H1 (cell line): Measurements from ENCODE around the gene LRP1-AS. TPM values are rescaled to one million over a fixed set of nuclear protein-coding genes. Genes with fewer than 3 reads are reported as not detected.

ENCODE experiments used
- CTCF ChIA-PET: fragments of 300-600 bp; sonication (Branson Sonifier 250); formaldehyde crosslinking; loops from one replicate; lab custom pipeline; 2021; ENCODE audit not compliant: partially characterized antibody; lab: Charles Lee
- POLR2A ChIA-PET: fragments of 300-600 bp; sonication (Branson Sonifier 250); formaldehyde crosslinking; loops from one replicate; lab custom pipeline; 2021; ENCODE audit warnings: inconsistent platforms; ENCODE audit not compliant: partially characterized antibody; lab: Charles Lee
- DNase-seq, 2 experiments: peaks; one replicate each; pipeline versions ENCODE4 v3.0.0 to v3.0.0-alpha.2; 2010 to 2022; ENCODE audit warnings: low spot score in 2 of 2, low read depth in 1 of 2, mixed read lengths in 1 of 2
- FAIRE-seq: peaks from 2 replicates; lab custom pipeline; 2011; peaks lifted over from hg19 to GRCh38; lab: Jason Lieb, UNC
- H2AFZ ChIP-seq: 2 replicates; pipeline ENCODE4 v1.8.1; 2012; ENCODE audit warnings: low read length, inconsistent platforms
- H2AK5ac ChIP-seq: 2 replicates; pipeline ENCODE4 v1.6.1; 2013; ENCODE audit warnings: low read depth, low read length
- H2BK120ac ChIP-seq: replicated peaks from 2 replicates; pipeline ENCODE3; 2013; ENCODE audit warnings: low read depth, low read length, inconsistent platforms
- H2BK12ac ChIP-seq: 2 replicates; pipeline ENCODE4 v1.6.1; 2013; ENCODE audit warnings: low read depth, low read length
- H2BK15ac ChIP-seq: 2 replicates; pipeline ENCODE4 v1.6.1; 2013; ENCODE audit warnings: low read length
- H2BK20ac ChIP-seq: 2 replicates; pipeline ENCODE4 v1.6.1; 2013; ENCODE audit warnings: low read length
- H2BK5ac ChIP-seq: 2 replicates; pipeline ENCODE4 v1.6.1; 2013; ENCODE audit warnings: low read depth, low read length
- H3K14ac ChIP-seq: 2 replicates; pipeline ENCODE4 v1.6.1; 2013; ENCODE audit warnings: inconsistent platforms; ENCODE audit not compliant: insufficient read length
- H3K18ac ChIP-seq: 2 replicates; pipeline ENCODE4 v1.6.1; 2013; ENCODE audit warnings: low read length; ENCODE audit errors: extremely low read depth
- H3K23ac ChIP-seq: 2 replicates; pipeline ENCODE4 v1.6.1; 2013; ENCODE audit warnings: inconsistent platforms; ENCODE audit not compliant: insufficient read length
- H3K23me2 ChIP-seq: 2 replicates; pipeline ENCODE4 v1.6.1; 2013; ENCODE audit warnings: low read depth, low read length
- H3K27ac ChIP-seq: 2 replicates; pipeline ENCODE4 v1.6.1; 2011; ENCODE audit warnings: low read depth, low read length, inconsistent platforms
- H3K27me3 ChIP-seq, 4 experiments: replicated peaks in 1 of 4; 1 replicate in 1 of 4; 2 replicates in 3 of 4; pipeline versions ENCODE4 v1.6.1 to v1.8.1; 2011 to 2013; ENCODE audit warnings: low read length in 3 of 4, mild to moderate bottlenecking in 3 of 4, inconsistent platforms in 2 of 4, mixed read lengths in 2 of 4, moderate library complexity in 1 of 4; ENCODE audit not compliant: control insufficient read depth in 3 of 4, insufficient read depth in 3 of 4; ENCODE audit errors: extremely low read depth in 1 of 4
- H3K36me3 ChIP-seq, 4 experiments: 2 replicates each; pipeline versions ENCODE4 v1.6.1 to v1.8.1; 2011 to 2013; ENCODE audit warnings: mild to moderate bottlenecking in 4 of 4, low read length in 3 of 4, moderate library complexity in 2 of 4, control low read depth in 1 of 4, inconsistent platforms in 1 of 4; ENCODE audit not compliant: insufficient read depth in 4 of 4, control insufficient read depth in 2 of 4
- H3K4ac ChIP-seq: replicated peaks from 2 replicates; pipeline ENCODE3; 2013; ENCODE audit warnings: low read length, low read depth, mixed read lengths, inconsistent platforms; ENCODE audit not compliant: insufficient read length
- H3K4me1 ChIP-seq, 4 experiments: replicated peaks in 1 of 4; 1 replicate in 1 of 4; 2 replicates in 3 of 4; pipeline versions ENCODE4 v1.6.1 to v1.8.1; 2011 to 2013; ENCODE audit warnings: low read length in 3 of 4, inconsistent platforms in 2 of 4, mixed read lengths in 1 of 4; ENCODE audit not compliant: insufficient read depth in 4 of 4, control insufficient read depth in 3 of 4
- H3K4me2 ChIP-seq, 2 experiments: 2 replicates each; pipeline versions ENCODE4 v1.6.1 to v1.8.1; 2011 to 2013; ENCODE audit warnings: low read depth in 2 of 2, low read length in 2 of 2, control low read depth in 1 of 2, inconsistent platforms in 1 of 2, mild to moderate bottlenecking in 1 of 2; ENCODE audit not compliant: insufficient read depth in 1 of 2
- H3K4me3 ChIP-seq, 4 experiments: fragments of 200-600, 300-600 bp in 1 of 4; sonication (generic), shearing (Covaris generic), sonication (Bioruptor Twin) in 1 of 4; 2 replicates each; pipeline versions ENCODE4 v1.5.1 to v1.8.1; 2011 to 2016; ENCODE audit warnings: low read length in 4 of 4, low read depth in 3 of 4, control low read depth in 2 of 4, inconsistent platforms in 2 of 4, mild to moderate bottlenecking in 2 of 4, mixed read lengths in 1 of 4, moderate library complexity in 1 of 4; ENCODE audit not compliant: insufficient read depth in 2 of 4; ENCODE audit errors: extremely low read depth in 1 of 4
- H3K56ac ChIP-seq: replicated peaks from 2 replicates; pipeline ENCODE3; 2013; ENCODE audit warnings: low read depth, mild to moderate bottlenecking, mixed read lengths, low read length, inconsistent platforms; ENCODE audit not compliant: insufficient read length
- H3K79me1 ChIP-seq: 2 replicates; pipeline ENCODE4 v1.6.1; 2013; ENCODE audit warnings: low read depth, low read length, control low read depth
- H3K79me2 ChIP-seq, 2 experiments: 2 replicates each; pipeline versions ENCODE4 v1.6.1 to v1.8.1; 2012 to 2013; ENCODE audit warnings: low read length in 2 of 2, mild to moderate bottlenecking in 2 of 2, inconsistent platforms in 1 of 2; ENCODE audit not compliant: insufficient read depth in 2 of 2, control insufficient read depth in 1 of 2
- H3K9ac ChIP-seq, 4 experiments: replicated peaks in 1 of 4; 1 replicate in 1 of 4; 2 replicates in 3 of 4; pipeline versions ENCODE4 v1.6.1 to v1.8.1; 2011 to 2013; ENCODE audit warnings: low read depth in 3 of 4, low read length in 3 of 4, control low read depth in 2 of 4, mild to moderate bottlenecking in 2 of 4, moderate library complexity in 2 of 4, inconsistent platforms in 1 of 4; ENCODE audit errors: extremely low read depth in 1 of 4
- H3K9me3 ChIP-seq, 2 experiments: 2 replicates each; pipeline versions ENCODE4 v1.6.1 to v1.8.1; 2012 to 2013; ENCODE audit warnings: mild to moderate bottlenecking in 2 of 2, moderate library complexity in 2 of 2, control low read depth in 1 of 2, inconsistent platforms in 1 of 2, low read depth in 1 of 2, low read length in 1 of 2, mixed read lengths in 1 of 2; ENCODE audit not compliant: insufficient read depth in 2 of 2
- H4K20me1 ChIP-seq, 2 experiments: replicated peaks in 1 of 2; 2 replicates each; pipeline versions ENCODE3 to v1.8.1; 2011 to 2013; ENCODE audit warnings: inconsistent platforms in 2 of 2, low read length in 2 of 2, mild to moderate bottlenecking in 1 of 2; ENCODE audit not compliant: insufficient read depth in 2 of 2, control insufficient read depth in 1 of 2
- H4K5ac ChIP-seq: 2 replicates; pipeline ENCODE4 v1.6.1; 2013; ENCODE audit warnings: low read length, low read depth, mixed read lengths, inconsistent platforms; ENCODE audit not compliant: insufficient read length
- H4K8ac ChIP-seq: 2 replicates; pipeline ENCODE4 v1.8.0; 2013; ENCODE audit warnings: mild to moderate bottlenecking, moderate library complexity, low read length, inconsistent platforms; ENCODE audit not compliant: insufficient read depth; ENCODE audit errors: extremely low read depth
- H4K91ac ChIP-seq: replicated peaks from 2 replicates; pipeline ENCODE3; 2013; ENCODE audit warnings: low read length, mixed read lengths, inconsistent platforms; ENCODE audit not compliant: insufficient read length
- ATF3 ChIP-seq: IDR thresholded peaks from 2 replicates; pipeline ENCODE4 v1.6.1; 2011; ENCODE audit warnings: low read depth, mild to moderate bottlenecking, low read length; ENCODE audit not compliant: insufficient read depth
- CBX5 ChIP-seq: fragments of 300-800, 300-1000 bp; sonication (generic); IDR thresholded peaks from 2 replicates; pipeline ENCODE4 v1.7.1; 2016; ENCODE audit warnings: antibody characterized with exemption, low read length, low read depth
- HDAC2 ChIP-seq, 2 experiments: fragments of 300-600 bp in 1 of 2; sonication (generic) in 1 of 2; IDR thresholded peaks; 2 replicates each; pipeline ENCODE4 v1.6.1; 2011 to 2012; ENCODE audit warnings: low read depth in 2 of 2, low read length in 2 of 2, mild to moderate bottlenecking in 2 of 2, moderate library complexity in 2 of 2, borderline replicate concordance in 1 of 2, inconsistent platforms in 1 of 2
- JUND ChIP-seq: IDR thresholded peaks from 2 replicates; pipeline ENCODE4 v1.6.1; 2011; ENCODE audit warnings: mild to moderate bottlenecking, improper control_type of control experiment, low read length
- MAFK ChIP-seq: IDR thresholded peaks from 2 replicates; pipeline ENCODE4 v1.6.1; 2012; ENCODE audit warnings: low read depth, mild to moderate bottlenecking, improper control_type of control experiment, low read length
- PHF8 ChIP-seq: fragments of 200-600 bp; sonication (generic); conservative IDR thresholded peaks from 2 replicates; pipeline ENCODE4 v1.7.1; 2012; ENCODE audit warnings: low read depth, mild to moderate bottlenecking, inconsistent platforms, low read length, moderate library complexity
- POLR2A ChIP-seq, 2 experiments: IDR thresholded peaks; 1 replicate in 1 of 2; 2 replicates in 1 of 2; pipeline ENCODE4 v1.6.1; 2011; ENCODE audit warnings: low read depth in 2 of 2, low read length in 2 of 2, mild to moderate bottlenecking in 2 of 2; ENCODE audit errors: control extremely low read depth in 1 of 2
- SAP30 ChIP-seq: fragments of 300-600 bp; sonication (generic); IDR thresholded peaks from 2 replicates; pipeline ENCODE4 v1.7.1; 2012; ENCODE audit warnings: low read length, moderate library complexity, mild to moderate bottlenecking, inconsistent platforms; ENCODE audit not compliant: insufficient read depth, insufficient replicate concordance
- SIN3A ChIP-seq, 2 experiments: IDR thresholded peaks in 1 of 2; conservative IDR thresholded peaks in 1 of 2; 2 replicates each; pipeline ENCODE4 v1.6.1; 2011 to 2012; ENCODE audit warnings: low read length in 2 of 2, improper control_type of control experiment in 1 of 2, low read depth in 1 of 2, mild to moderate bottlenecking in 1 of 2
- WGBS, 2 experiments: shearing (Covaris generic) in 1 of 2; methylation state at CpG; one replicate each; pipeline versions ENCODE4 v1.1.6 to v1.1.7; 2013 to 2015; ENCODE audit warnings: low lambda C conversion rate in 2 of 2, mixed read lengths in 2 of 2, inconsistent platforms in 1 of 2, low coverage in 1 of 2, missing lambda C conversion rate in 1 of 2; ENCODE audit not compliant: insufficient replicate concordance in 2 of 2, insufficient coverage in 1 of 2, insufficient read length in 1 of 2; ENCODE audit errors: extremely low coverage in 1 of 2, missing lambda C conversion rate in 1 of 2; 5-methylcytosine and 5-hydroxymethylcytosine counted together
- polyA plus RNA-seq, 7 experiments: library from polyadenylated mRNA; depleted of rRNA in 3 of 7; stranded (reverse) in 5 of 7; unstranded in 2 of 7; fragments of >200 nt in 5 of 7; fragments of 200-250 nt in 2 of 7; gene quantifications; 1 replicate in 5 of 7; 2 replicates in 1 of 7; 4 replicates in 1 of 7; pipeline versions ENCODE4 v1.2.1 to v1.2.3, GENCODE V29; 2011 to 2013; ENCODE audit warnings: missing spikeins in 2 of 7, mixed read lengths in 2 of 7
- total RNA-seq: library from RNA; stranded (reverse); fragmentation: NEBNext Ultra II Directional; extraction: Animal tissue kit (Norgen Biotek cat#: 25700); gene quantifications from 2 replicates; pipeline ENCODE4 v1.2.1, GENCODE V29; 2021

Gene LRP1-AS
- total and polyA plus RNA-seq, 2 of the 8 experiments (the other 6 are each of a cell fraction or from before 2014, with no cell fraction given), result not detected

GRCh38 chr12:57127726-57128518 is 19.5 kb downstream of the LRP1-AS start, which contains the start of gene LRP1:
Gene LRP1 (plus strand): TSS chr12:57128483. CDS start chr12:57128965, 482 bp downstream.
- H4K5ac ChIP-seq, result peak within 1 kb of the TSS; percentile 87
- peaks cover 7 to 36% of the 10 kb centered on the region in 2 experiments; a peak in 3 of 4 replicates for H3K79me2 ChIP-seq
- peaks cover 6% of the 10 kb centered on the region; the same call in 1 of the 2 replicates for H3K23me2 ChIP-seq
- H3K27me3 ChIP-seq, result no peaks in the 10 kb centered on the region
- H3K4me3 ChIP-seq, result peak within 1 kb of the TSS; percentile 81 to 93 (median 87)
- peak within 1 kb of the TSS; percentile 81 for H3K56ac ChIP-seq
- H2BK120ac ChIP-seq, result no peak within 1 kb of the TSS
- no peak within 1 kb of the TSS for H2BK12ac ChIP-seq
- DNase-seq (peak in 1 of 2 experiments; percentile 91), FAIRE-seq (no peak)
- peak within 1 kb of the TSS; percentile 66 to 81 (median 70) for H3K9ac ChIP-seq
- no peak within 1 kb of the TSS for H2AFZ ChIP-seq
- H4K91ac ChIP-seq, result peak within 1 kb of the TSS; percentile 76
- H3K4me1 ChIP-seq, result peaks cover 19 to 31% (median 23%) of the 10 kb centered on the region in 4 experiments; a peak in 6 of 7 replicates
- peak within 1 kb of the TSS; percentile 66 for H3K14ac ChIP-seq
- peak within 1 kb of the TSS; percentile 95 for H2BK5ac ChIP-seq
- CTCF ChIA-PET, result interaction anchor here (0.7 to 19.8 kb wide), 10 partner anchors 11 to 110 kb away, joined by 3 to 305 read pairs (median 6); partner anchors contain the start of gene STAT6
- peak within 1 kb of the TSS; percentile 85 to 86 for H3K4me2 ChIP-seq
- no peaks in the 10 kb centered on the region for H3K9me3 ChIP-seq
- 1% methylated on average over 33 of the region's 57 CpGs; no CpG with 5 or more reads in 1 of the 2 experiments for WGBS, 2 experiments
- H3K27ac ChIP-seq, result peak within 1 kb of the TSS; percentile 71; the same call in 1 of the 2 replicates
- no peak within 1 kb of the TSS for H2BK20ac ChIP-seq
- H2BK15ac ChIP-seq, result no peak within 1 kb of the TSS; the same call in 1 of the 2 replicates
- H4K20me1 ChIP-seq, result peaks cover 5 to 11% of the 10 kb centered on the region in 2 experiments
- H3K18ac ChIP-seq, result peak within 1 kb of the TSS; percentile 93
- 0 out of 2 replicates have a peak within 1 kb of the TSS, but pooled peaks have one; percentile 29 for H2AK5ac ChIP-seq
- no peaks in the 10 kb centered on the region; a peak in 1 of 8 replicates for H3K36me3 ChIP-seq
- peak within 1 kb of the TSS; percentile 8 for H3K4ac ChIP-seq
- peak within 1 kb of the TSS; percentile 93 for H4K8ac ChIP-seq
- no peak within 1 kb of the TSS for H3K23ac ChIP-seq
- POLR2A ChIA-PET, result interaction anchor here (0.5 to 9.3 kb wide), 44 partner anchors 8 to 1043 kb away, joined by 3 to 105 read pairs (median 5); partner anchors contain the start of genes LRP1-AS, NAB2, NEMP1 and PTGES3
- peaks cover 10% of the 10 kb centered on the region for H3K79me1 ChIP-seq
- TF ChIP-seq JUND, result no peak
- TF ChIP-seq PHF8, result peak; percentile 33; the same call in 1 of the 2 replicates
- TF ChIP-seq MAFK, result no peak
- peak in 1 of 2 experiments; percentile 37; a peak in 1 of 3 replicates for TF ChIP-seq POLR2A (IDR thresholded peaks at IDR 0.05; ENCODE audit: control extremely low read depth in 1 of 2, low read depth in 2 of 2, low read length in 2 of 2)
- TF ChIP-seq SAP30, result peak; percentile 47
- TF ChIP-seq ATF3, result 0 out of 2 replicates have a peak, but pooled peaks have one; percentile 4
- TF ChIP-seq SIN3A (conservative IDR thresholded peaks at IDR 0.05 in 1 of 2, IDR thresholded peaks at IDR 0.05 in 1 of 2; ENCODE audit: low read depth in 1 of 2, low read length in 2 of 2), result peak in 1 of 2 experiments; percentile 64; a peak in 2 of 4 replicates
- 0 out of 4 replicates have a peak, but pooled peaks have one; percentile 2 to 18 for TF ChIP-seq HDAC2 (IDR thresholded peaks at IDR 0.05; ENCODE audit: borderline replicate concordance in 1 of 2, low read depth in 2 of 2, low read length in 2 of 2)
- no peak for TF ChIP-seq CBX5
